Loucy (cell line): ENCODE results near the gene PLK3.

Source experiments
- EZH2phosphoT487 ChIP-seq: fragments of 200-600 bp; IDR thresholded peaks from 2 replicates; pipeline ENCODE4 v1.6.1; 2018; ENCODE audit warnings: antibody characterized with exemption, mild to moderate bottlenecking, moderate library complexity, borderline replicate concordance
- TF ChIP-seq, protein P1 (sequence below): fragments of 200-600 bp; sonication (generic); conservative IDR thresholded peaks from 2 replicates; pipeline ENCODE4 v1.5.1; 2014; ENCODE audit warnings: mild to moderate bottlenecking, antibody characterized with exemption, low read length

DNA sequence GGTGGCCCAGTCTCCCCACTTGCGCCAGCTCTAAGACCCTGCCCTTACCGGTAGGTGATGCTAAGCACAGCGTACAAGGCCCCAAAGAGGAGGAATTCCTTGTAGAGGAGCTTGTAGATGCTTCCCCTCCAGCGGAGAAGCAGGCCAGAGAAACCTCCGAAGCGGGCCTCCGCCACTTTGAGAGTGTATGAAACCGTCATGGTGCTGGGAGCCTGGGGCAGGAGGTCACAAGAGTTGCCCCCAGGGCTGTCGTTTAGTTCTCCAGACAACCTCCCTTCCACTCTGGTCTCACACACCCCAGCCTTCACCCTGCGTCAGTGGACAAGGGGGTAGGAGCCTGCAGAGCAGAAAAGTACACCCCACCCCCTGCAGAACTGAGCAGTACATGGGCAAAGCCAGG is 12.7 kb upstream of the PLK3 start:
- TF ChIP-seq, protein P1, sequence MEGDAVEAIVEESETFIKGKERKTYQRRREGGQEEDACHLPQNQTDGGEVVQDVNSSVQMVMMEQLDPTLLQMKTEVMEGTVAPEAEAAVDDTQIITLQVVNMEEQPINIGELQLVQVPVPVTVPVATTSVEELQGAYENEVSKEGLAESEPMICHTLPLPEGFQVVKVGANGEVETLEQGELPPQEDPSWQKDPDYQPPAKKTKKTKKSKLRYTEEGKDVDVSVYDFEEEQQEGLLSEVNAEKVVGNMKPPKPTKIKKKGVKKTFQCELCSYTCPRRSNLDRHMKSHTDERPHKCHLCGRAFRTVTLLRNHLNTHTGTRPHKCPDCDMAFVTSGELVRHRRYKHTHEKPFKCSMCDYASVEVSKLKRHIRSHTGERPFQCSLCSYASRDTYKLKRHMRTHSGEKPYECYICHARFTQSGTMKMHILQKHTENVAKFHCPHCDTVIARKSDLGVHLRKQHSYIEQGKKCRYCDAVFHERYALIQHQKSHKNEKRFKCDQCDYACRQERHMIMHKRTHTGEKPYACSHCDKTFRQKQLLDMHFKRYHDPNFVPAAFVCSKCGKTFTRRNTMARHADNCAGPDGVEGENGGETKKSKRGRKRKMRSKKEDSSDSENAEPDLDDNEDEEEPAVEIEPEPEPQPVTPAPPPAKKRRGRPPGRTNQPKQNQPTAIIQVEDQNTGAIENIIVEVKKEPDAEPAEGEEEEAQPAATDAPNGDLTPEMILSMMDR: no peak
- TF ChIP-seq EZH2phosphoT487: no peak
